ENCODE data around the gene SLC6A9. TPM values are rescaled to one million over a fixed set of nuclear protein-coding genes. Genes with fewer than 3 reads are reported as not detected.

The SLC6A9 gene
- total and polyA plus RNA-seq, 4 experiments from 2014 or later: 0.75 to 0.84 TPM; not detected in 2

- no peaks in the 10 kb centered on the region for H3K9me3 ChIP-seq (ENCODE audit: control insufficient read depth in 1 of 2, low read length in 2 of 2)
- peak overlapping the region; percentile 90 to 98 (median 93) for H3K4me3 Mint-ChIP-seq
- H3K4me1 Mint-ChIP-seq: peaks cover 40 to 73% (median 55%) of the 10 kb centered on the region in 4 donors
- H3K27ac ChIP-seq (ENCODE audit: low read depth, low read length): peak overlapping the region; percentile 83
- no peaks in the 10 kb centered on the region for H3K9me3 Mint-ChIP-seq
- intact Hi-C loops (cut with micrococcal nuclease): loop anchor here (1.0 kb wide), 1 partner anchor 16 kb away; the partner anchor contains the start of gene CCDC24
- peak overlapping the region; percentile 90 to 96 for H3K4me3 ChIP-seq (ENCODE audit: low read length in 2 of 2)
- ChIA-PET POLR2A (ENCODE audit: partially characterized antibody) (interaction anchor here (0.9 to 5.7 kb wide), 10 partner anchors 11 to 803 kb away, joined by 3 to 44 read pairs (median 6); partner anchors contain the start of genes CCDC24, CFAP57, EBNA1BP2 and IPO13), CTCF (ENCODE audit: partially characterized antibody) (interaction anchor here (1.1 to 1.8 kb wide), 4 partner anchors 15 to 31 kb away, joined by 4 to 8 read pairs (median 6); no protein-coding TSS in a partner anchor)
- H3K36me3 Mint-ChIP-seq: peaks cover 24 to 52% of the 10 kb centered on the region in 2 donors
- no peaks in the 10 kb centered on the region for H3K27me3 ChIP-seq (ENCODE audit: insufficient read depth, low read length)
- H3K27me3 Mint-ChIP-seq: no peaks in the 10 kb centered on the region
- H3K4me1 ChIP-seq (ENCODE audit: insufficient read depth, low read length): peaks cover 54% of the 10 kb centered on the region
- DNase-seq: peak; percentile 48 to 70 (median 50)
- peaks cover 29% of the 10 kb centered on the region for H3K36me3 ChIP-seq (ENCODE audit: insufficient read depth, low read length)
- H3K27ac Mint-ChIP-seq: peak overlapping the region; percentile 87 to 98 (median 95)
These were observed 55.9 kb downstream of the SLC6A9 start for GRCh38 chr1:43975249-43975961.

GRCh38 chr1:43974443-43975248 is 56.6 kb downstream of the SLC6A9 start, which contains the start of gene ATP6V0B:
Gene ATP6V0B, plus strand, starts transcription at chr1:43974960. Its CDS starts 81 bp downstream, at chr1:43975041.
- H3K4me1 ChIP-seq (ENCODE audit: insufficient read depth, low read length): peaks cover 52% of the 10 kb centered on the region
- POLR2A ChIA-PET (ENCODE audit: partially characterized antibody): interaction anchor here (0.9 to 5.7 kb wide), 11 partner anchors 11 to 802 kb away, joined by 3 to 44 read pairs (median 5); partner anchors contain the start of genes CCDC24, CFAP57, EBNA1BP2 and IPO13
- CTCF ChIA-PET (ENCODE audit: partially characterized antibody): interaction anchor here (1.1 to 1.8 kb wide), 4 partner anchors 15 to 32 kb away, joined by 4 to 8 read pairs (median 6); no protein-coding TSS in a partner anchor

GRCh38 chr1:43973981-43974442 is 57.2 kb downstream of the SLC6A9 start:
- Mint-ChIP-seq H3K4me3 (peak overlapping the region; percentile 90 to 98 (median 92)), H3K4me1 (peaks cover 47 to 76% (median 63%) of the 10 kb centered on the region in 4 donors), H3K27me3 (no peaks in the 10 kb centered on the region), H3K27ac (peak overlapping the region; percentile 95 to 98 (median 96)), H3K36me3 (peaks cover 24 to 57% of the 10 kb centered on the region in 2 donors), H3K9me3 (peaks cover 0 to 2% (median 0%) of the 10 kb centered on the region in 8 donors)
- H3K9me3 ChIP-seq (ENCODE audit: control insufficient read depth in 1 of 2, low read length in 2 of 2): no peaks in the 10 kb centered on the region
- peaks cover 56% of the 10 kb centered on the region for H3K4me1 ChIP-seq (ENCODE audit: insufficient read depth, low read length)
- H3K27me3 ChIP-seq (ENCODE audit: insufficient read depth, low read length): no peaks in the 10 kb centered on the region
- H3K4me3 ChIP-seq (ENCODE audit: low read length in 2 of 2): peak overlapping the region; percentile 81 to 96
- peaks cover 29% of the 10 kb centered on the region for H3K36me3 ChIP-seq (ENCODE audit: insufficient read depth, low read length)
- POLR2A ChIA-PET (ENCODE audit: partially characterized antibody): interaction anchor here (1.1 to 5.7 kb wide), 5 partner anchors 18 to 607 kb away, joined by 3 to 44 read pairs (median 6); partner anchors contain the start of genes CCDC24, IPO13, KDM4A and SLC6A9
- CTCF ChIA-PET (ENCODE audit: partially characterized antibody): interaction anchor here (1.6 kb wide), 1 partner anchor 16 kb away, joined by 8 read pairs; no protein-coding TSS in a partner anchor
- peak overlapping the region; percentile 83 for H3K27ac ChIP-seq (ENCODE audit: low read depth, low read length)
- intact Hi-C loops (cut with micrococcal nuclease): loop anchor here (1.0 kb wide), 2 partner anchors 28 to 56 kb away; partner anchors contain the start of gene IPO13
- no peak for DNase-seq

More at GRCh38 chr1:43974443-43975248, 56.6 kb downstream of the SLC6A9 start, which contains the start of gene ATP6V0B:
- peak within 1 kb of the TSS; percentile 83 for H3K27ac ChIP-seq (ENCODE audit: low read depth, low read length)
- peak; percentile 86 to 93 (median 89) for DNase-seq
- no peaks in the 10 kb centered on the region for H3K9me3 ChIP-seq (ENCODE audit: control insufficient read depth in 1 of 2, low read length in 2 of 2)
- intact Hi-C loops (cut with micrococcal nuclease): loop anchor here (1.0 kb wide), 3 partner anchors 17 to 56 kb away; partner anchors contain the start of genes CCDC24 and IPO13
- H3K4me3 ChIP-seq (ENCODE audit: low read length in 2 of 2): peak within 1 kb of the TSS; percentile 90 to 96
- H3K36me3 Mint-ChIP-seq: peaks cover 24 to 53% of the 10 kb centered on the region in 2 donors
- peak within 1 kb of the TSS; percentile 91 to 98 (median 93) for H3K4me3 Mint-ChIP-seq
- H3K27me3 ChIP-seq (ENCODE audit: insufficient read depth, low read length): no peaks in the 10 kb centered on the region
- H3K9me3 Mint-ChIP-seq: peaks cover 0 to under 1% (median 0%) of the 10 kb centered on the region in 8 donors
- peaks cover 42 to 73% (median 58%) of the 10 kb centered on the region in 4 donors for H3K4me1 Mint-ChIP-seq
- H3K27ac Mint-ChIP-seq: peak within 1 kb of the TSS; percentile 95 to 98 (median 96)
- peaks cover 29% of the 10 kb centered on the region for H3K36me3 ChIP-seq (ENCODE audit: insufficient read depth, low read length)
- no peaks in the 10 kb centered on the region for H3K27me3 Mint-ChIP-seq

- no peak overlapping the region for H3K27ac ChIP-seq (ENCODE audit: low read depth, low read length)
- peaks cover 34% of the 10 kb centered on the region for H3K4me1 ChIP-seq (ENCODE audit: insufficient read depth, low read length)
- DNase-seq: no peak
- peaks cover 9% of the 10 kb centered on the region for H3K36me3 ChIP-seq (ENCODE audit: insufficient read depth, low read length)
- no peaks in the 10 kb centered on the region for H3K27me3 ChIP-seq (ENCODE audit: insufficient read depth, low read length)
- ChIA-PET CTCF (ENCODE audit: partially characterized antibody) (interaction anchor here (1.3 kb wide), 1 partner anchor 26 kb away, joined by 5 read pairs; no protein-coding TSS in a partner anchor), POLR2A (ENCODE audit: partially characterized antibody) (interaction anchor here (1.4 to 5.7 kb wide), 2 partner anchors 17 to 24 kb away, joined by 3 to 44 read pairs; partner anchors contain the start of gene IPO13)
- no peak overlapping the region for H3K4me3 ChIP-seq (ENCODE audit: low read length in 2 of 2)
- peaks cover 0 to 2% (median 0%) of the 10 kb centered on the region in 8 donors for H3K9me3 Mint-ChIP-seq
- H3K27ac Mint-ChIP-seq: no peak overlapping the region
- peaks cover 4 to 36% of the 10 kb centered on the region in 2 donors for H3K36me3 Mint-ChIP-seq
- peak overlapping the region in 7 of 8 donors; percentile 92 to 97 (median 94) for H3K4me3 Mint-ChIP-seq
- no peaks in the 10 kb centered on the region for H3K27me3 Mint-ChIP-seq
- intact Hi-C loops (cut with micrococcal nuclease): no loop called here
- H3K4me1 Mint-ChIP-seq: peaks cover 30 to 52% (median 41%) of the 10 kb centered on the region in 4 donors
- no peaks in the 10 kb centered on the region for H3K9me3 ChIP-seq (ENCODE audit: control insufficient read depth in 1 of 2, low read length in 2 of 2)
These were observed 59.8 kb downstream of the SLC6A9 start for GRCh38 chr1:43971336-43971980.

GRCh38 chr1:43970911-43971310 is 60.4 kb downstream of the SLC6A9 start:
- no peak for DNase-seq
- no peak overlapping the region for H3K27ac ChIP-seq (ENCODE audit: low read depth, low read length)
- no peak overlapping the region for H3K4me3 ChIP-seq (ENCODE audit: low read length in 2 of 2)
- peaks cover 3 to 33% of the 10 kb centered on the region in 2 donors for H3K36me3 Mint-ChIP-seq
- H3K36me3 ChIP-seq (ENCODE audit: insufficient read depth, low read length): peaks cover 6% of the 10 kb centered on the region
- peak overlapping the region in 2 of 7 donors; percentile 27 to 88 for H3K27ac Mint-ChIP-seq
- no peaks in the 10 kb centered on the region for H3K27me3 Mint-ChIP-seq
- ChIA-PET CTCF (ENCODE audit: partially characterized antibody) (interaction anchor here (0.9 to 1.3 kb wide), 2 partner anchors 25 to 35 kb away, joined by 3 to 5 read pairs; no protein-coding TSS in a partner anchor), POLR2A (ENCODE audit: partially characterized antibody) (interaction anchor here (1.3 to 5.7 kb wide), 5 partner anchors 18 to 1551 kb away, joined by 3 to 44 read pairs (median 4); partner anchors contain the start of genes CCDC24, IPO13 and PRDX1)
- intact Hi-C loops (cut with micrococcal nuclease): no loop called here
- peak overlapping the region; percentile 92 to 97 (median 94) for H3K4me3 Mint-ChIP-seq
- H3K4me1 Mint-ChIP-seq: peaks cover 27 to 47% (median 37%) of the 10 kb centered on the region in 4 donors
- no peaks in the 10 kb centered on the region for H3K27me3 ChIP-seq (ENCODE audit: insufficient read depth, low read length)
- H3K9me3 Mint-ChIP-seq: peaks cover 0 to 2% (median 0%) of the 10 kb centered on the region in 8 donors
- no peaks in the 10 kb centered on the region for H3K9me3 ChIP-seq (ENCODE audit: control insufficient read depth in 1 of 2, low read length in 2 of 2)
- H3K4me1 ChIP-seq (ENCODE audit: insufficient read depth, low read length): peaks cover 28% of the 10 kb centered on the region
